NCI-H1436 treated with DMSO at 0.1 percent for 48 hours (cell line): ENCODE measurements around the gene PRSS57.

Source experiments
- DNase-seq: peaks from one replicate; lab custom pipeline; 2025; lab: John Stamatoyannopoulos, UW

Gene PRSS57

DNA sequence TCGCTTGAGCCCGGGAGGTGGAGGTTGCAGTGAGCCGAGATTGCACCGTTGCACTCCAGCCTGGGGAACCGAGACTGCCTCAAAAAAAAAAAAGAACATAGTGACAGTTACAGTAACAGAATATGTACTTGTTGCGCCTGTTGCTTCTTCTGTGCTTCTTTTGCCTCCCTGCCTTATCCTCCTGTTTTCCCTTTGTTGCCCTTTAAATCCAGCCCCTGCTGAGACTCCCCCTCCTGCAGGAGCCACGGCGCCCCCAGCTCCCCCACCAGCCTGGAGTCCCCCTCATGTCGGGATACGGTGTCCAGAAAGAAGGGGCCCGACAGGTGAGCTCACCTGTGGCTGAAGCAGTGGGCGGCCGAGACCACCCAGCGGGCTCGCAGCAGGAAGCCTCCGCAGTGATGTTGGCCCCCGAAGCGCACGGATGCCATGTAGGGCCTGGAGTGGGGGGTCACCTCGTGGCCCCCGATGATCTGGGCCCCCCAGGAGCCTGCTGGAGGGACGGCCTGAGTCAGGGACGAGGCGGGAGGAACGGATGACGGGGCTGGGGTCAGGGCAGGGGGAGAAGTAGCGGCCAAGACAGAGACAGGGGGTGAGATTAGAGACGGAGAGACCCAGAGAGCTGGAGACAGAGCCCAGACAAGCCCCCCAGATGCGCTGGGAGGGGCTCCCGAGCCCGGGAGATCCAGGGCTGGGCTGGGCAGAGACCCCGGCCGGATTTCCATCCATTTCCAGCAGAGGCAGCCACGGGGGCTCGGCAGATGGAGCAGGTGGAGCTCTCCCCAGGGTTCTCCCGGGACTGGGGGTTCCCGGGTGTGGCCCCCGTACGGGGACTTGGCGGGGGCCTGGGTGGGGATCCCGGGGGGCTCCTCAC, 536 bp downstream of the PRSS57 start:
- DNase-seq, result no peak

DNA sequence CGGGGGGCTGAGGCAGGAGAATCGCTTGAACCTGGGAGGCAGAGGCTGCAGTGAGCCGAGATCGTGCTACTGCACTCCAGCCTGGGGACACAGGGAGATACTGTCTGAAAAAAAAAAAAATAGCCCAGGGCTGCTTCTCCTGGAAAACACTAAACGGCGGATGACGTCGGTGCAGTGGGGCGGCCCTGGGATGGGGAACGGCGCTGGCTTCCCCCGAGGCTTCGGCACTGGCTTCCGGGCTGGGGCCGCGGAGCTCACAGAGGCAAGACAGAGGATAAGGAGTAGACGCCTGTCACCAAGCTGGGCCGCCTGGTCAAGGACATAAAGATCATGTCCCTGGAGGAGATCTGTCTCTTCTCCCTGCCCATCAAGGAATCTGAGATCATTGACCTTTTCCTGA, 5.0 kb downstream of the PRSS57 start:
- DNase-seq, result no peak

DNA sequence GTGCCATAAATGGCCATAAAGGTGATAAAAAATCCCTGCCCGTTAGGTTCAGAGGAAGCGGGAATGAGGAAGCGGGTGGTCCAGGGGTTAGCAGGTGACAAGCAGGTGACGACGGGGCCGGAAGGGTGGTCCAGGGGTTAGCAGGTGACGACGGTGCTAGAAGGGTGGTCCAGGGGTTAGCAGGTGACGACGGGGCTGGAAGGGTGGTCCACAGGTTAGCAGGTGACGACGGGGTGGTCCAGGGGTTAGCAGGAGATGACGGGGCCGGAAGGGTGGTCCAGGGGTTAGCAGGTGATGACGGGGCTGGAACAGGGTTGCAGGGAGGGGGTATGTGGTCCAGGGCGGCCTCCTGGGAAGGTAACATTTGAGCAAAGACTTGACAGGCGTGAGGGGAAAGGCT, 6.3 kb downstream of the PRSS57 start:
- DNase-seq, result no peak

DNA sequence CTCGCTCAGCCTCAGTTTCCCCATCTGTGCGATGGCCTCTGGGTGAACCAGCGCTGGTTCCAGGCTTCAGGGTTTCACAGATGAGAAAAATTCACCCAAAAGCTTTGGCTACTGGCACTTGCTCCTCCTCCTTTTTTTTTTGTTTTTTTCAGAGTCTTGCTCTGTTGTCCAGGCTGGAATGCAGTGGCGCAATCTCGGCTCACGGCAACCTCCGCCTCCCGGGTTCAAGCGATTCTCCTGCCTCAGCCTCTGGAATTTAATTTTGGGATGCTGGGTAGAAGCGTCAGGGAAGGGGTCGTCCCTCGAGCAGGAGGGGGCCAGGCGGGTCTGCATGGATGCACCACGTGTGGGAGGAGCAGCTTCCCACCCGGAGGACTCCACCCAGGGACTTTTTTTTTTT, 7.0 kb downstream of the PRSS57 start:
- DNase-seq, result no peak

DNA sequence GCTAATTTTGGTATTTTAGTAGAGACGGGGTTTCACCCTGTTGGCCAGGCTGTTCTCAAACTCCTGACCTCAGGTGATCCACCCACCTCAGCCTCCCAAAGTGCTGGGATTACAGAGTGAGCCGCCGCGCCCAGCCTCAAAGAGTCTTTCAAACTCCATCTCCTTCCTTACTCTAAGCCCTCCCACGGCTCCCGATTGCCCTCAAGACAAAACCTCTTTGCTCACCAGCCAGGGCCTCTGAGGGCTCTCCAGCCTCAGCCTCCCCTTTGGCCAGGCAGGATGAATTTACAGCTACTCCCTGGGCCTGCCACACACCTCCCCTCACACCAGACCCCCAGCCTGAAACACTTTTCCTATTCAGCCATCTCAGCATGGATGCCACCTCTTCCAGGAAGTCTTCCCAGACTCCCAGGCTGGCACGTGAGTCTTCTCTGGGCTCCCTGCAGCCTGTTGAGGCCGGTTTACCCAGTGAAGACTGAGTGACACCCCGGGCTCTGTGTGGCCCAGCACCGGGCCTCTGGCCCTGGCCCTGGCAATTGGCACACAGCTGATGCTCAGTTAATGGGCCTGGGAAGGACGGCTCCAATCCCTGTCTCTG, 7.6 kb downstream of the PRSS57 start:
- no peak for DNase-seq

DNA sequence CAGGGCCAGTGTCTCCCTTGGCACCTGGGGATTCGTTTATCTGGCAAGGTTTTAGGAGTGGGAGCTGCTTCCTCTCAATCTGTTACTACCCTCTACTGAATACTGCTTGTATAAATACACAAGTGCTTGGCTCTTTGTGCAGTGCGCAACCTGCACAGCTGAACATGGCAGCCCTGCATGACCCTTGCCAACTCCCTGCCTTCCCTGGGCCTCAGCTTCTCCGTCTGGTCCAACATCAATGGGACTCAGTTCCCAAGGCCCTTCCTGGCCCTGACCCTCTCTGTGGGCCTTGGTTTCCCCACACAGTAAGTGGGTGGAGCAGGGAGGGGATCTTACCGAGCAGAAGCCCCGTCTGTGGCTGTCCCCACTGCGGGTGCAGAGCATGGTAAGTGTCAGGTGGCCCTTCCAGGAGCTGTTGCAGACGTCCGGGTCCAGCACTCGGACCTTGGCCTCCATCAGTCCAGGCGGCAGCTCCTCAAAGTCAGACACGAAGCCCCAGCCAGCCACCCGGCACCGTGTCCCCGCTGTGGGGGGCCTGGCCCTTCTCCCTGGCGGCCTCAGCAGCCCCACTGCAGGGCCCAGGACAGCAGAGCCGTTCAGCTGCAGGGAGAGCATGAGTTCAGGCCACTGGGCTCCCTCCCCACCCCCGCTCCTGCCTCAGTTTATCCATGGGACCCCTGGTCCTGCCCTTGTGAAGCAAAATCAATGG, 8.5 kb downstream of the PRSS57 start:
- no peak for DNase-seq

DNA sequence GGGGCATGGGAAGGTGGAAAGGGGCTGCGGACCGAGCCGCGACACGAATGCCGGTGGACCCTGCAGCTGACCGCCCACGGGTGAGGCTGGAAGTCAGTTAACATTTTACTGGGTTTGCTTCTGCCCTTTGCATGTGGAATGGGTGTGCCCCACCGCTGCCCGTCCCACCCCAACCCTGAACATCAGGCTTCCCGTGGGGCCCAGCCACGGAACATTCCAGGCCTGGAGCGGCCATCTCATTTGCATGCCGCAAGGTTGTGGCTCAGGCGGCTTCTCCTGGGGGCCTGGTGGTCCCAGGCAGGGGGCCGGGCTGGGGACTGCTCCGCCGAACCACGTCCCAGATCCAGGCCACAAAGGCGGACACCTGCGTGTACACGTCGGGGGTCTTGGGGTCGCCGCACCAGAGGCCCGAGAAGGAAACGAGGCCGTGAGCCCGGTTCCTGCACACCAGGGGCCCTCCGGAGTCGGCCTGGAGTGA, 9.8 kb downstream of the PRSS57 start:
- no peak for DNase-seq

DNA sequence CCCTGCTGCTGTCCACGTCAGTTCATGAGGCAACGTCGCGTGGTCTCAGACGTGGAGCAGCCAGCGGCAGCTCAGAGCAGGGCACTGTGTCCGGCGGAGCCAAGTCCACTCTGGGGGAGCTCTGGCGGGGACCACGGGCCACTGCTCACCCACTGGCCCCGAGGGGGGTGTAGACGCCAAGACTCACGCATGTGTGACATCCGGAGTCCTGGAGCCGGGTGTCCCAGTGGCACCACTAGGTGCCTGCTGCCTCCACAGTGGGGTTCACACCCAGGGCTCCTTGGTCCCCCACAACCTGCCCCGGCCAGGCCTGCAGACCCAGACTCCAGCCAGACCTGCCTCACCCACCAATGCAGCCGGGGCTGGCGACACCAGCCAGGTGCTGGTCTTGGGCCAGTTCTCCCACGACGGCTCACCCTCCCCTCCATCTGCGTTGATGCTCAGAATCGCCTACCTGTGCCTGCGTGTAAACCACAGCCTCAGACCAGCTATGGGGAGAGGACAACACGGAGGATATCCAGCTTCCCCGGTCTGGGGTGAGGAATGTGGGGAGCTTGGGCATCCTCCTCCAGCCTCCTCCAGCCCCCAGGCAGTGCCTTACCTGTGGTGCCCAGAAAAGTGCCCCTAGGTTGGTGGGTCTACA, 12.5 kb downstream of the PRSS57 start:
- no peak for DNase-seq

DNA sequence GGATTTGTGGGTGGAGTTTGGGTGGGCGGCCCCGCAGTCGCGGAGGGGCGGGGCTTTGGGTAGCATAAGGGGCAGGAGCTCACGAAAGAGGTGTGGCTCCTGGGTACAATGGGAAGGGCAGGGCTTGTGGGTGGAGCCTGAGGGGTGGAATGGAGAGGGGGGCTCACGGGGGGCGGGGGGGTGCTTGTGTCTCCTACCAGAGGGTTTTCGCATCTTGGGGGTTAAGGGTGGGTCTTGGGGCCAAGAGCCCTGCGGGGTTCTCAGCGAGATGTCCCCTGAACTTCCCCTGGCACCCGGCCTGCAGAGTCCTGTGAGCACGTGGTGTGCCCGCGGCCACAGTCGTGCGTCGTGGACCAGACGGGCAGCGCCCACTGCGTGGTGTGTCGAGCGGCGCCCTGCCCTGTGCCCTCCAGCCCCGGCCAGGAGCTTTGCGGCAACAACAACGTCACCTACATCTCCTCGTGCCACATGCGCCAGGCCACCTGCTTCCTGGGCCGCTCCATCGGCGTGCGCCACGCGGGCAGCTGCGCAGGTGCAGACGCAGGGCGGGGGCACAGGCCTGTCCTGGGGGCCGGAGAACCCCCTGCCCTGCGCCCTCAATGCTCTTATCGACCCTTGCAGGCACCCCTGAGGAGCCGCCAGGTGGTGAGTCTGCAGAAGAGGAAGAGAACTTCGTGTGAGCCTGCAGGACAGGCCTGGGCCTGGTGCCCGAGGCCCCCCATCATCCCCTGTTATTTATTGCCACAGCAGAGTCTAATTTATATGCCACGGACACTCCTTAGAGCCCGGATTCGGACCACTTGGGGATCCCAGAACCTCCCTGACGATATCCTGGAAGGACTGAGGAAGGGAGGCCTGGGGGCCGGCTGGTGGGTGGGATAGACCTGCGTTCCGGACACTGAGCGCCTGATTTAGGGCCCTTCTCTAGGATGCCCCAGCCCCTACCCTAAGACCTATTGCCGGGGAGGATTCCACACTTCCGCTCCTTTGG, 13.9 kb downstream of the PRSS57 start:
- no peak for DNase-seq

DNA sequence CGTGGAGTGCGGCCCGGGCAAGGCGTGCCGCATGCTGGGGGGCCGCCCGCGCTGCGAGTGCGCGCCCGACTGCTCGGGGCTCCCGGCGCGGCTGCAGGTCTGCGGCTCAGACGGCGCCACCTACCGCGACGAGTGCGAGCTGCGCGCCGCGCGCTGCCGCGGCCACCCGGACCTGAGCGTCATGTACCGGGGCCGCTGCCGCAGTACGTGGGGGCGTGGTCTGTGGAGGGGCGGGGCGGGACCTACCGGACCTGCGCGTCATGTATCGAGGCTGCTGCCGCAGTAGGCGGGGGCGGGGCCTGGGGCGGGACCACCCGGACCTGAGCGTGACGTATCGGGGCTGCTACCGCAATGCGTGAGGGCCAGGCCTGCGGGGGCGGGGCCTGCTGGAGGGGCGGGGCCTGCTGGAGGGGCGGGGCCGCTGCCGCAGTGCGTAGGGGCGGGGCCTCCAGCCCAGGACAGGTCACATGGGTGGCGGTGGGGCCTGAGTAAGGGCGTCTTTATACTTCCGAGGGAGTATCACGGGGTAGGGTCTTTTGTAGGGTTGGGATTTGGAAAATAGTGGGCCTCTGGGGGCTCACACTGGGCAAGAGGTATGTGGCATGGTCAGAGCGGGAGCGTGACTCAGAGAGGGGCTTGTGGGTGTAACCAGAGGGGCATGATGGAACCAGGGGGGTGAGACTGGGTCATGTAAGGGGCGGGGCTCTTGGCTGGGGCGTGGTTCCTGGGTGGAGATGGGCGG, 14.8 kb downstream of the PRSS57 start:
- peak; percentile 90 for DNase-seq

DNA sequence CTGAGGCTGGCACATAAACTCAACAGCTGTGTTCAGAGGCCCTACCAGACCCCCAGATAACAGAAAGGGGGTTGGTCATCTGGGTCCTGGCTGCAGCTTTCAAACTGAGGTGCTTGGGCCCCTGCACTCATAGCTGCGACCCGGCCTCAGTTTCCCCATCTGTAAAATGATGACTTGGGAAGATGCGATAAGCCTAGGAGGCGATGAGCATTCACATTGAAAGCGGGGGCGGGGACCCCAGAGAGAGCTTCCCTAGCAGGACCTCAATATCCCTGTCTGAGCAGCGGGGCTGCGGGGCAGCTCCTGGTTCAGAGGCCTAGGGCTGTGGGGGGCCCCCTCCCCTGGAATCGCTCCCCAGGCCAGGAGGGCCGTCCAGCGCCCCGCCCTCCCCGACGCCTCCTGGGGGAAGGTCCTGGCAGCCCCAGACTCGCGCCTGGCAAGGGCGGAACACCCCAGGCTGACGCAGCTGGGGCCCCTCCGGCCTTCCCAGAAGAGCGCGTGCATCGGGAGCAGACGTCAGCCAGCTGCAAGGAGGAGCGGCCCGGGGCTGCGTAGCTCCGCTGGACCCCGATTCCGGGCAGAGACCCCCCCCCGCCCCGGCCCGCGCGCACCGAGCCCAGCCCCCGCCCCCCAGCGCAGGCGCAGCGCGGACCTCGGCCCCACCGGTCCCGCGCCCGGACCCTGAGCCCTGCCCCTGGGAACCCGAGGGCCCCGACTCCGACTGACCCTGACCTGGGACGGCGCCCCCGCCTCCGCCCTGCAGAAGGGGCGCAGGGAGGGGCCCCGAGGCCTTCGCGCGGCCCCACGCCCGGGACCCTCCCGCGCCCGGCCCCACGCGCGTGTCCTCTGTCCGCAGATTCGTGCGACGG, 15.6 kb downstream of the PRSS57 start:
- no peak for DNase-seq

DNA sequence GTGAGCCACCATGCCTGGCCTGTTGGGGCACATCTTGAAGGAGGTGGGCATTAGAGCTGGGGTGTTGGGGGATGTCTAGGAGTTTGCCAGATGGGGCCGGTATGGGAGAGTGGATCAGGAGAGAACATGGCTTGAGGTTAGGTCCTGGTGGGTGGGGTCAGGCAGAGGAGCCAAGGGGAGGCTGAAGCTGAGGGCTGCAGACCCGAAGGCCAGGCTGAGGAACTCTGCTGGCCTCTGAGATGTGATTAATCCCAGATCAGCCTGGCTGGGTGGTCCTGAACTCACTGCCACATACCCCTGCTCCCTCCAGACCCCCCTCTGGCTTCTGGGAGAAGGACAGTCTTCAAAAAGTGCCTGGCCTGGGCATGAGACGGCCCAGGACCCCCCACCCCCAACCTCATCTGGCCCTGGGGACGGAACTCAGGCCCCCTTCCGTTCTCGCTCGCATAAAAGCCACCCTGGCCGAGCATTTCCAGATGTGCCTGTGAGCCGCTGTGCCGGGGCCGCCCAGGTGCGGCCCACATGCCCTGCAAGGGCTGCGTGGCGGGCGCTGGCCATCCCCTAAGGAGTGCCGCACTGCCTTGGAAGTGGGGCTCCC, 16.4 kb downstream of the PRSS57 start:
- DNase-seq, result no peak

DNA sequence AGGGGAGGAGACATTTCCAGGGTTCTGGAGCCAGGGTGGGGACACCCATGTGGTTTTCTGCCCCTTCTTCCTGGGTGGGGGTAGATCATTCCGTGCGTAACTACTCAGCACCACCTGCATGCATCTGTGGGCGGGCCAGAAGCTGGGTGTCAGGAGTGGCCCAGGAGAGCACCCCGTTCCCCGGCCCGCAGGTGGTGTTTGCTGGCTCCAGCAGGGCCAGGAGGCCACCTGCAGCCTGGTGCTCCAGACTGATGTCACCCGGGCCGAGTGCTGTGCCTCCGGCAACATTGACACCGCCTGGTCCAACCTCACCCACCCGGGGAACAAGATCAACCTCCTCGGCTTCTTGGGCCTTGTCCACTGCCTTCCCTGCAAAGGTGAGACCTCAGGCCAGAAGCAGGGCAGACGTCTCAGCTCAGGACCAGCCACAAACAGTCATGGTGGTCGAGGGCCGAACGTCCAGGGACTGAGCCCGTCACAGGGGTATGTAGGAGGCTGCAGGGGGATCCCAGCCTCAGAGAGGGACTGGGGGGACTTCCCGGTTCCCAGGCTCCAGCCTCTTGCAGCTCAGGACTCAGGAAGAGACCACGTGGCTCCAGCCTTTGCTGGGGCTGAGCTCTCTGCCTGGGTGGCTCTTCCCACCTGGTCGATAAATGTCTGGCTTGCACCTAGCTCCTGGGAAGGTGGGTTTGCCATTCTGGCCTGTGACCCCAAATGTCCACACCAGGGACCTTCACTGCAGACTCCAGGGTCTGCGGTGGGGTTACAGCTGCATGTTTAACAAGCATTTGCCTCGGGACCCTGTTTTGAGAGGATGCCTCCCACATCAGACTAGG, 17.4 kb downstream of the PRSS57 start:
- no peak for DNase-seq

DNA sequence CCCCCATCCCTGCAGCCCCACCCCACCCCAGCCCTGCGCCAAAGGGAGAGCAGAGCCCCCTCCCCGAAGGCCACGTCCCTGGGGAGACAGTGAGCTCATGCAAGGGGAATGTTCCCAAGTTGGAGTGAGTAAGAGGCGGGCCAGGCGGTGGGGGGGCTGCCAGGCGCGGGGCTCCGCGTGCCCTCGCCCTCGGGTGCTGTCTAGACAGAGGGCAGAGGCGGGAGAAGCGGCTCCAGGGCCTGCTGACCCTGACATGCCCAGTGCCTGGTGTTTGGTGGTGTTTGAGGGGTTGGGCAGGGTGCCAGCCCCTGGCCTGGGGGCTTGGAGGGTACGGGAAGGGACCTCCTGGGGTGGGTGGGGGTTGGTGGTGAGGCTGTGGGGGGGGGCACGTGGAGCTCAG, 18.1 kb downstream of the PRSS57 start:
- DNase-seq, result no peak

DNA sequence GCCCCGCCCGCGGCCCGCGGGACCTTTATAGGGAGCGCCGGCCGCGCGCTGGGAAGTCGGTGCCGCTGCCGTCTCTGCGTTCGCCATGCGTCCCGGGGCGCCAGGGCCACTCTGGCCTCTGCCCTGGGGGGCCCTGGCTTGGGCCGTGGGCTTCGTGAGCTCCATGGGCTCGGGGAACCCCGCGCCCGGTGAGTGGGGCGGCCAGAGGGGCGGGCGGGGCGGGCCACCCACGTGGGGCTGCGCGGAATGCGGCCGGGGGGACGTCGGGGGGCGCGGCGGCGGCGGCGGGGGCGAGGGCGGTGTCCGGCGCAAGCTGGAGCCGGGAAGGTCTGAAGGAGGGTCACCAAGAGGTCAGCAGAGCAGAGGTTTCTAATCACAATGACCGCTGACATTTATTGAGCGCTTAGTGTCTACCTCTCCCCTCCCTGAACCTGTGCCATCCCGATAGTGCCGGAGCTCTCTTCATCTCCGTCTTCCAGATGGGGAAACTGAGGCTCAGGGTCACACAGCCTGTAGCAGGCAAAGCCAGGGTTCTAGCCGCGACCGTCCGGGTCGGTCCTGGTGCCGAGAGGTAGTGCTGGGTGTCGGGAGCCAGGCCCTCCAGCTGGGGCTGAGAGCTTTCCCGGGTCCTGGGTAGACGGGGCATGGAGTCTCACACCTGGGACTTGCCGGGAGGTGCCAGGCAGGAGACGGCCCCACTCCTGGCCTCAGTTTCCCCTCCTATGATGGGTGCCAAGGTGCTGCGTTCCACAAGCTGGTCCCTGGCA, 18.7 kb downstream of the PRSS57 start, which contains the start of gene FSTL3:
Gene FSTL3, plus strand, starts transcription at position 54 of the 767 bp plus-strand sequence. Its CDS starts 32 bp downstream, at position 86.
- no peak for DNase-seq

DNA sequence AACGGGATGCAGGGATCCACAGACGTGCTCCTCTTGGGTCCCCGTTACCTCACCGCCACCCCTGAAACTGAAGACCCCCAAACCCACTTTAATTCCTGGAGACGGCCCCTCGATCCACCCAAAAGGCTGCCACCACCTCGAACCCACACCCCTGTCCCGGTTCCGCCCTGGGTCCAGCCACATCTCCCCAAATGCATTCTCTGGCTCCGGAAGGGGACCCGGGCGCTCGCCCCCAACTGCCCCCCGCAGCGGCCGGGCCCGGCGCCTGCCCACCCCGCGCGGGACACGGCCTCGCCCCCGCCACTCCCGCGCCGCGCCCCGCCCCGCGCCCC, 19.3 kb downstream of the PRSS57 start:
- no peak for DNase-seq
